B cell (primary cell): ENCODE results near the gene HSD3B2. TPM values are rescaled to one million over a fixed set of nuclear protein-coding genes. Genes with fewer than 3 reads are reported as not detected.

ENCODE experiments used
- ATAC-seq: fragments of 200-7000 bp; cut with Tn5 transposase; one replicate; pipeline ENCODE4 v1.10.0; 2021; ENCODE audit warnings: low read depth, mild to moderate bottlenecking, moderate number of reproducible peaks, moderate library complexity
- CTCF ChIA-PET: fragments of 350-600 bp; sonication (Branson Sonifier 250); formaldehyde crosslinking; loops from one replicate; lab custom pipeline; 2021; ENCODE audit warnings: antibody characterized with exemption, inconsistent platforms; lab: Charles Lee
- POLR2A ChIA-PET: fragments of 350-600 bp; sonication (Branson Sonifier 250); formaldehyde crosslinking; loops from one replicate; lab custom pipeline; 2021; ENCODE audit warnings: antibody characterized with exemption; lab: Charles Lee
- DNase-seq: peaks from one replicate; pipeline ENCODE4 v3.0.0; 2013
- H2AFZ ChIP-seq: 2 replicates; pipeline ENCODE4 v1.6.1; 2012; ENCODE audit warnings: mild to moderate bottlenecking, low read depth, low read length; ENCODE audit not compliant: insufficient read depth, poor library complexity, severe bottlenecking
- H3K27ac ChIP-seq, 2 donors: 1 replicate in 1 of 2; 2 replicates in 1 of 2; pipeline ENCODE4 v1.5.1; 2012 to 2013; ENCODE audit warnings: low read length in 2 of 2, mild to moderate bottlenecking in 2 of 2, moderate library complexity in 1 of 2
- H3K27me3 ChIP-seq, 4 experiments: fragments of 200-600 bp in 1 of 4; sonication (generic) in 1 of 4; replicated peaks in 1 of 4; 1 replicate in 2 of 4; 2 replicates in 2 of 4; pipeline versions ENCODE4 v1.6.1 to v1.7.0; 2013 to 2016; ENCODE audit warnings: low read length in 3 of 4, mild to moderate bottlenecking in 2 of 4, mixed read lengths in 1 of 4, moderate library complexity in 1 of 4; ENCODE audit not compliant: insufficient read depth in 4 of 4, control insufficient read depth in 3 of 4; ENCODE audit errors: control extremely low read depth in 1 of 4
- H3K36me3 ChIP-seq, 2 experiments: replicated peaks in 1 of 2; 1 replicate in 1 of 2; 2 replicates in 1 of 2; pipeline versions ENCODE4 v1.6.1 to v1.7.1; 2013; ENCODE audit warnings: low read length in 1 of 2; ENCODE audit not compliant: insufficient read depth in 2 of 2, control insufficient read depth in 1 of 2; ENCODE audit errors: control extremely low read depth in 1 of 2, extremely low read depth in 1 of 2
- H3K4me1 ChIP-seq, 2 donors: fragments of 200-600 bp in 1 of 2; sonication (generic) in 1 of 2; 1 replicate in 1 of 2; 2 replicates in 1 of 2; pipeline versions ENCODE4 v1.5.1 to v1.6.1; 2013 to 2017; ENCODE audit warnings: low read length in 2 of 2; ENCODE audit not compliant: control insufficient read depth in 2 of 2, insufficient read depth in 2 of 2
- H3K4me2 ChIP-seq: replicated peaks from 2 replicates; pipeline ENCODE3; 2012; ENCODE audit warnings: mild to moderate bottlenecking, low read depth, low read length; ENCODE audit not compliant: poor library complexity, severe bottlenecking
- H3K4me3 ChIP-seq, 5 experiments: fragments of 200-600 bp in 1 of 5; sonication (generic) in 1 of 5; 1 replicate in 3 of 5; 2 replicates in 2 of 5; pipeline versions ENCODE4 v1.5.1 to v1.7.0; 2011 to 2016; ENCODE audit warnings: low read length in 4 of 5, mild to moderate bottlenecking in 4 of 5, low read depth in 2 of 5, control low read depth in 1 of 5, moderate library complexity in 1 of 5; ENCODE audit not compliant: insufficient read depth in 1 of 5; ENCODE audit errors: control extremely low read depth in 1 of 5, extremely low read depth in 1 of 5
- H3K79me2 ChIP-seq: fragments of 200-600 bp; sonication (generic); one replicate; pipeline ENCODE4 v1.6.0; 2016; ENCODE audit warnings: low read length; ENCODE audit not compliant: control insufficient read depth, insufficient read depth
- H3K9ac ChIP-seq: fragments of 200-600 bp; sonication (generic); 2 replicates; pipeline ENCODE4 v1.6.1; 2017; ENCODE audit warnings: mild to moderate bottlenecking, low read length, moderate library complexity
- H3K9me3 ChIP-seq, 3 donors: one replicate each; pipeline versions ENCODE4 v1.6.1 to v1.7.1; 2013; ENCODE audit warnings: low read length in 2 of 3; ENCODE audit not compliant: control insufficient read depth in 2 of 3, insufficient read depth in 1 of 3; ENCODE audit errors: control extremely low read depth in 1 of 3
- H4K20me1 ChIP-seq: 2 replicates; pipeline ENCODE4 v1.6.0; 2012; ENCODE audit warnings: mild to moderate bottlenecking, low read length; ENCODE audit not compliant: insufficient read depth, control insufficient read depth, poor library complexity, severe bottlenecking
- H3K27ac Mint-ChIP-seq: one replicate; pipeline ENCODE4 v1.8.0; 2021; ENCODE audit warnings: mixed read lengths
- H3K27me3 Mint-ChIP-seq: one replicate; pipeline ENCODE4 v1.8.0; 2021; ENCODE audit warnings: mixed read lengths
- H3K4me1 Mint-ChIP-seq: one replicate; pipeline ENCODE4 v1.8.0; 2021; ENCODE audit warnings: mixed read lengths
- H3K4me3 Mint-ChIP-seq: one replicate; pipeline ENCODE4 v1.8.0; 2021; ENCODE audit warnings: mixed read lengths
- H3K9me3 Mint-ChIP-seq: one replicate; pipeline ENCODE4 v1.8.0; 2022; ENCODE audit warnings: mixed read lengths; ENCODE audit not compliant: insufficient read depth
- EZH2 ChIP-seq: IDR thresholded peaks from 2 replicates; pipeline ENCODE4 v1.6.1; 2012; ENCODE audit warnings: borderline replicate concordance, low read depth, mild to moderate bottlenecking, moderate library complexity, low read length; ENCODE audit not compliant: insufficient read depth, poor library complexity, severe bottlenecking
- WGBS: methylation state at CpG from one replicate; pipeline ENCODE4 v1.1.5; 2013; ENCODE audit warnings: missing lambda C conversion rate; ENCODE audit not compliant: insufficient coverage; 5-methylcytosine and 5-hydroxymethylcytosine counted together
- intact Hi-C: fragments of 100-400 bp; cut with micrococcal nuclease; formaldehyde crosslinking; loops from one replicate; pipeline ENCODE4 v1.10.0; 2022
- polyA plus RNA-seq: library from polyadenylated mRNA; depleted of rRNA; stranded (reverse); fragments of >200 nt; gene quantifications from 2 replicates; pipeline ENCODE4 v1.2.3, GENCODE V29; 2012
- total RNA-seq, 2 donors: library from RNA; stranded (reverse); fragments of 120-200 nt in 1 of 2; gene quantifications; 1 replicate in 1 of 2; 2 replicates in 1 of 2; pipeline versions ENCODE4 v1.2.3 to v1.2.4, GENCODE V29; 2013 to 2022
- TF ChIP-seq, protein P1 (sequence below): fragments of 200-600 bp; IDR thresholded peaks from one replicate; pipeline ENCODE4 v1.8.0; 2022; ENCODE audit warnings: antibody characterized with exemption, mild to moderate bottlenecking

The HSD3B2 gene
- total and polyA plus RNA-seq, 2 donors (not counting 1 experiment from before 2014, with no cell fraction given) = not detected

GRCh38 chr1:119379117-119379516 is 35.8 kb upstream of the HSD3B2 start:
- H2AFZ ChIP-seq = no peak overlapping the region
- Mint-ChIP-seq H3K27me3 (peaks cover 14% of the 10 kb centered on the region), H3K9me3 (peaks cover 2% of the 10 kb centered on the region), H3K4me3 (no peak overlapping the region), H3K4me1 (no peaks in the 10 kb centered on the region), H3K27ac (no peak overlapping the region)
- H4K20me1 ChIP-seq = no peaks in the 10 kb centered on the region
- ChIA-PET POLR2A (no interaction called here), CTCF (no interaction called here)
- H3K27me3 ChIP-seq = peaks cover 0 to 4% (median 0%) of the 10 kb centered on the region in 4 experiments
- no peak overlapping the region for H3K4me2 ChIP-seq
- WGBS = 100% methylated on average over 1 of the region's 1 CpG
- no peak for DNase-seq
- intact Hi-C loops = no loop called here
- no peak for ATAC-seq
- H3K9ac ChIP-seq = no peak overlapping the region
- H3K4me3 ChIP-seq = no peak overlapping the region
- no peaks in the 10 kb centered on the region for H3K9me3 ChIP-seq
- H3K36me3 ChIP-seq = no peaks in the 10 kb centered on the region
- H3K27ac ChIP-seq = no peak overlapping the region
- H3K79me2 ChIP-seq = no peaks in the 10 kb centered on the region
- TF ChIP-seq, protein P1, sequence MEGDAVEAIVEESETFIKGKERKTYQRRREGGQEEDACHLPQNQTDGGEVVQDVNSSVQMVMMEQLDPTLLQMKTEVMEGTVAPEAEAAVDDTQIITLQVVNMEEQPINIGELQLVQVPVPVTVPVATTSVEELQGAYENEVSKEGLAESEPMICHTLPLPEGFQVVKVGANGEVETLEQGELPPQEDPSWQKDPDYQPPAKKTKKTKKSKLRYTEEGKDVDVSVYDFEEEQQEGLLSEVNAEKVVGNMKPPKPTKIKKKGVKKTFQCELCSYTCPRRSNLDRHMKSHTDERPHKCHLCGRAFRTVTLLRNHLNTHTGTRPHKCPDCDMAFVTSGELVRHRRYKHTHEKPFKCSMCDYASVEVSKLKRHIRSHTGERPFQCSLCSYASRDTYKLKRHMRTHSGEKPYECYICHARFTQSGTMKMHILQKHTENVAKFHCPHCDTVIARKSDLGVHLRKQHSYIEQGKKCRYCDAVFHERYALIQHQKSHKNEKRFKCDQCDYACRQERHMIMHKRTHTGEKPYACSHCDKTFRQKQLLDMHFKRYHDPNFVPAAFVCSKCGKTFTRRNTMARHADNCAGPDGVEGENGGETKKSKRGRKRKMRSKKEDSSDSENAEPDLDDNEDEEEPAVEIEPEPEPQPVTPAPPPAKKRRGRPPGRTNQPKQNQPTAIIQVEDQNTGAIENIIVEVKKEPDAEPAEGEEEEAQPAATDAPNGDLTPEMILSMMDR = no peak
- no peak for TF ChIP-seq EZH2
- no peaks in the 10 kb centered on the region for H3K4me1 ChIP-seq

DNA sequence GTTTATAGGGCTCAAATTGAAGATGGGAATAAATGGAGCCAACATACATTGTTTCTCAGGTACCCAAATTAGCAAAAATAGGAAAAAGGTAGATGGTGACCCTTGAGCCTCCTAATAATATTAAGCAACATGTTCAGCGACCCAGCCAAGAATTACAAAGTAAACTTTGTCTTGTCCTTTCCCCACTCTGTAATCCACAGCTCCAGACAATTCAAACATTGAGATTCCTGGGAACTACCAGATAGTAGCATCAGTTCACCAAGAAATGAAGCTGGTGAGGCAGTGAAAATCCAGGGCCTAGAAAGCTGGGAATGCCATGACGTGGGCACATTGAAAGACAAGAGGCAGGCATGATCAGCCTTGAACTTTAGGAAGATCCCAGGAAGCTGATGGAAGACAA is 34.6 kb upstream of the HSD3B2 start:
- Mint-ChIP-seq H3K4me3 (no peak overlapping the region), H3K27me3 (peaks cover 10% of the 10 kb centered on the region), H3K9me3 (peaks cover 2% of the 10 kb centered on the region), H3K4me1 (no peaks in the 10 kb centered on the region), H3K27ac (no peak overlapping the region)
- no peak overlapping the region for H2AFZ ChIP-seq
- H3K27me3 ChIP-seq = peaks cover 0 to 4% (median 0%) of the 10 kb centered on the region in 4 experiments
- no peaks in the 10 kb centered on the region for H3K36me3 ChIP-seq
- no peaks in the 10 kb centered on the region for H3K79me2 ChIP-seq
- no peaks in the 10 kb centered on the region for H4K20me1 ChIP-seq
- H3K4me2 ChIP-seq = no peak overlapping the region
- ATAC-seq (no peak), DNase-seq (no peak)
- intact Hi-C loops = no loop called here
- H3K4me3 ChIP-seq = no peak overlapping the region
- no peaks in the 10 kb centered on the region for H3K9me3 ChIP-seq
- H3K27ac ChIP-seq = no peak overlapping the region
- no peak for TF ChIP-seq EZH2
- TF ChIP-seq, protein P1 = no peak
- no peaks in the 10 kb centered on the region for H3K4me1 ChIP-seq
- CTCF ChIA-PET = no interaction called here
- POLR2A ChIA-PET = no interaction called here
- WGBS = 65% methylated on average over 1 of the region's 2 CpGs
- H3K9ac ChIP-seq = no peak overlapping the region
